ACC112 (cell line): ENCODE data around the gene MTA3.

Experiments
- H2AFZ ChIP-seq: fragments of 200-600 bp; sonication (generic); one replicate; pipeline ENCODE4 v1.6.0; 2017; ENCODE audit warnings: antibody characterized with exemption, low read length; ENCODE audit not compliant: unreplicated experiment
- H3K27ac ChIP-seq: fragments of 200-600 bp; sonication (generic); 2 replicates; pipeline ENCODE4 v1.5.1; 2014; ENCODE audit warnings: low read depth, mild to moderate bottlenecking, antibody characterized with exemption, low read length, moderate library complexity
- H3K27me3 ChIP-seq: fragments of 200-600 bp; sonication (generic); 2 replicates; pipeline ENCODE4 v1.6.1; 2014; ENCODE audit warnings: mild to moderate bottlenecking, antibody characterized with exemption, low read length, moderate library complexity, mixed read lengths; ENCODE audit not compliant: insufficient read depth
- H3K36me3 ChIP-seq: fragments of 200-600 bp; sonication (generic); 2 replicates; pipeline ENCODE4 v1.6.1; 2016; ENCODE audit warnings: mild to moderate bottlenecking, antibody characterized with exemption, low read length, moderate library complexity, mixed read lengths; ENCODE audit not compliant: insufficient read depth
- H3K4me1 ChIP-seq: fragments of 200-600 bp; sonication (generic); one replicate; pipeline ENCODE4 v1.6.1; 2016; ENCODE audit warnings: low read length, mixed read lengths; ENCODE audit not compliant: insufficient read depth, unreplicated experiment, control insufficient read depth
- H3K4me3 ChIP-seq: fragments of 200-600 bp; sonication (generic); 2 replicates; pipeline ENCODE4 v1.5.1; 2014; ENCODE audit warnings: mild to moderate bottlenecking, low read depth, low read length
- H3K79me2 ChIP-seq: fragments of 200-600 bp; sonication (generic); one replicate; pipeline ENCODE4 v1.6.0; 2016; ENCODE audit warnings: low read length; ENCODE audit not compliant: control insufficient read depth, unreplicated experiment, insufficient read depth

MTA3 gene

GRCh38 chr2:42653908-42654445, 85.5 kb downstream of the MTA3 start:
- Histone ChIP-seq H3K36me3 (0 out of 2 replicates have a peak, but pooled peaks cover 4% of the 10 kb centered on the region), H3K79me2 (no peaks in the 10 kb centered on the region), H3K27me3 (no peaks in the 10 kb centered on the region), H3K4me3 (no peak overlapping the region), H3K4me1 (no peaks in the 10 kb centered on the region), H2AFZ (no peak overlapping the region), H3K27ac (no peak overlapping the region)

GRCh38 chr2:42658306-42658705, 89.9 kb downstream of the MTA3 start:
- Histone ChIP-seq H3K27me3 (no peaks in the 10 kb centered on the region), H3K79me2 (no peaks in the 10 kb centered on the region), H3K27ac (no peak overlapping the region), H3K4me1 (no peaks in the 10 kb centered on the region), H3K36me3 (0 out of 2 replicates have a peak, but pooled peaks cover 4% of the 10 kb centered on the region), H2AFZ (no peak overlapping the region), H3K4me3 (no peak overlapping the region)

- Histone ChIP-seq H3K36me3 (0 out of 2 replicates have a peak, but pooled peaks cover 4% of the 10 kb centered on the region), H2AFZ (no peak overlapping the region), H3K4me3 (no peak overlapping the region), H3K4me1 (no peaks in the 10 kb centered on the region), H3K79me2 (no peaks in the 10 kb centered on the region), H3K27ac (no peak overlapping the region), H3K27me3 (no peaks in the 10 kb centered on the region)
Measured at GRCh38 chr2:42659609-42660008, 91.2 kb downstream of the MTA3 start.

GRCh38 chr2:42663106-42663780, 94.8 kb downstream of the MTA3 start:
- H3K36me3 ChIP-seq: no peaks in the 10 kb centered on the region
- H3K27me3 ChIP-seq: no peaks in the 10 kb centered on the region
- no peak overlapping the region for H2AFZ ChIP-seq

GRCh38 chr2:42663828-42664227, 95.4 kb downstream of the MTA3 start:
- Histone ChIP-seq H3K4me3 (no peak overlapping the region), H3K4me1 (no peaks in the 10 kb centered on the region), H3K27me3 (no peaks in the 10 kb centered on the region), H3K36me3 (no peaks in the 10 kb centered on the region), H3K79me2 (no peaks in the 10 kb centered on the region), H2AFZ (no peak overlapping the region), H3K27ac (no peak overlapping the region)

More at GRCh38 chr2:42663106-42663780, 94.8 kb downstream of the MTA3 start:
- Histone ChIP-seq H3K27ac (no peak overlapping the region), H3K79me2 (no peaks in the 10 kb centered on the region), H3K4me1 (no peaks in the 10 kb centered on the region), H3K4me3 (no peak overlapping the region)

- Histone ChIP-seq H3K4me1 (no peaks in the 10 kb centered on the region), H3K4me3 (no peak overlapping the region), H2AFZ (no peak overlapping the region), H3K27me3 (no peaks in the 10 kb centered on the region), H3K79me2 (no peaks in the 10 kb centered on the region), H3K36me3 (0 out of 2 replicates have a peak, but pooled peaks cover 2% of the 10 kb centered on the region), H3K27ac (no peak overlapping the region)
Measured at GRCh38 chr2:42673989-42674579, 105.7 kb downstream of the MTA3 start.

- H3K27me3 ChIP-seq: no peaks in the 10 kb centered on the region
- no peaks in the 10 kb centered on the region for H3K79me2 ChIP-seq
- H3K27ac ChIP-seq: no peak overlapping the region
- H2AFZ ChIP-seq: no peak overlapping the region
- H3K4me1 ChIP-seq: no peaks in the 10 kb centered on the region
- no peak overlapping the region for H3K4me3 ChIP-seq
- no peaks in the 10 kb centered on the region for H3K36me3 ChIP-seq
Measured at GRCh38 chr2:42675815-42676214, 107.4 kb downstream of the MTA3 start.

GRCh38 chr2:42685303-42685702, 116.9 kb downstream of the MTA3 start:
- H3K79me2 ChIP-seq: peaks cover 2% of the 10 kb centered on the region
- H3K4me3 ChIP-seq: no peak overlapping the region
- H3K4me1 ChIP-seq: no peaks in the 10 kb centered on the region
- H3K27me3 ChIP-seq: no peaks in the 10 kb centered on the region
- H3K27ac ChIP-seq: no peak overlapping the region
- H3K36me3 ChIP-seq: no peaks in the 10 kb centered on the region; the same call in 1 of the 2 replicates
- no peak overlapping the region for H2AFZ ChIP-seq

GRCh38 chr2:42693013-42693615, 124.7 kb downstream of the MTA3 start:
- Histone ChIP-seq H3K4me1 (no peaks in the 10 kb centered on the region), H3K4me3 (no peak overlapping the region), H2AFZ (no peak overlapping the region), H3K27me3 (no peaks in the 10 kb centered on the region), H3K27ac (no peak overlapping the region), H3K36me3 (no peaks in the 10 kb centered on the region), H3K79me2 (peaks cover 2% of the 10 kb centered on the region)

GRCh38 chr2:42693688-42694479, 125.5 kb downstream of the MTA3 start:
- Histone ChIP-seq H3K27me3 (no peaks in the 10 kb centered on the region), H2AFZ (no peak overlapping the region), H3K36me3 (no peaks in the 10 kb centered on the region), H3K79me2 (peaks cover 2% of the 10 kb centered on the region), H3K27ac (no peak overlapping the region), H3K4me3 (no peak overlapping the region), H3K4me1 (no peaks in the 10 kb centered on the region)
